GM21526 (cell line): ENCODE measurements around the gene SPOCD1.

Source experiments
- ATAC-seq: cut with Tn5 transposase; IDR thresholded peaks from one replicate; pipeline ENCODE4 v1.9.1; 2021; ENCODE audit warnings: moderate library complexity; ENCODE audit not compliant: unreplicated experiment, low FRiP score

The SPOCD1 gene

DNA sequence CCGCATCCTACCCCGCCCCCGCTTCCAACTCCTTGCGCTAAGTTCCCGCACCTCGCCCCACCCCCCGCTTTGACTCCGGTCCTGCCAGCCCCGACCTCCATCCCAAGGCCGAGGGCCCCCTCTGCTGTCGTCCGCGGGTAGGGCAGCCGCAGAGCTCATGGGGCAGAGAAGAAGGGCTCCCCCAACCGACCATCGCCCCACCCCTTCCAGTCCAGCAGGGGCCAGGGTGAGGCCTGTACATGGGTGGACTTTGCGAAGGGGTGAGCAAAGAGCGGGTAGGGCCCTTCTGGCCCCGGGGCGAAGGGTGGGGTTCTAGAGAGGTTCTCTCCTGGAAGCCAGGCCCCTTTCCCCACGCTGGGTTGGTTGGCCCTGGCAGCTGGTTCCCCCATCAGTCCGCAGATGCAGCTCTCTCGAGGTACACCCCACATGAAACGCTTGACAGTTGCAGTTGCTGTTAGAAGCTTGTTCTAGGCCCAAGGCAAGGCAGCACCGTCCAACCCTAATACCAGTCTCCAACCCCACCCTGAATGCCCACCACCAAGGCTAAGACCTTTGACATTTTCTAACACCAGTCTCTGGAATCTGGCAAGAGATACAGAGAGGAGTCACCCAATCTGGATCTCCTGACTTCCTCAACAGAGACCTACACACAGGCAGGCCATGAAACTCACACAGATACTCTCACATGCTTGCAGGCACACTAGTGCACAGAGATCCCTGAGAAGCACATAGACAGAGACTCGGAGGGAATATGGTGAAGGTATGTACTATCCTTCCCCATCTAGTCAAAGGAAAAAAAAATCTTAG is 26.4 kb downstream of the SPOCD1 start:
- ATAC-seq = peak; percentile 52

- ATAC-seq = peak; percentile 11
Measured at GRCh38 chr1:31788825-31789256, 27.0 kb downstream of the SPOCD1 start.

GRCh38 chr1:31788138-31788824 is 27.5 kb downstream of the SPOCD1 start:
- ATAC-seq = peak; percentile 65

GRCh38 chr1:31787786-31788137 is 28.1 kb downstream of the SPOCD1 start:
- ATAC-seq = no peak

- ATAC-seq = no peak
Measured at GRCh38 chr1:31787261-31787660, 28.6 kb downstream of the SPOCD1 start.

- ATAC-seq = no peak
Measured at GRCh38 chr1:31786366-31787060, 29.3 kb downstream of the SPOCD1 start.

GRCh38 chr1:31785947-31786290 is 29.9 kb downstream of the SPOCD1 start:
- ATAC-seq = no peak

DNA sequence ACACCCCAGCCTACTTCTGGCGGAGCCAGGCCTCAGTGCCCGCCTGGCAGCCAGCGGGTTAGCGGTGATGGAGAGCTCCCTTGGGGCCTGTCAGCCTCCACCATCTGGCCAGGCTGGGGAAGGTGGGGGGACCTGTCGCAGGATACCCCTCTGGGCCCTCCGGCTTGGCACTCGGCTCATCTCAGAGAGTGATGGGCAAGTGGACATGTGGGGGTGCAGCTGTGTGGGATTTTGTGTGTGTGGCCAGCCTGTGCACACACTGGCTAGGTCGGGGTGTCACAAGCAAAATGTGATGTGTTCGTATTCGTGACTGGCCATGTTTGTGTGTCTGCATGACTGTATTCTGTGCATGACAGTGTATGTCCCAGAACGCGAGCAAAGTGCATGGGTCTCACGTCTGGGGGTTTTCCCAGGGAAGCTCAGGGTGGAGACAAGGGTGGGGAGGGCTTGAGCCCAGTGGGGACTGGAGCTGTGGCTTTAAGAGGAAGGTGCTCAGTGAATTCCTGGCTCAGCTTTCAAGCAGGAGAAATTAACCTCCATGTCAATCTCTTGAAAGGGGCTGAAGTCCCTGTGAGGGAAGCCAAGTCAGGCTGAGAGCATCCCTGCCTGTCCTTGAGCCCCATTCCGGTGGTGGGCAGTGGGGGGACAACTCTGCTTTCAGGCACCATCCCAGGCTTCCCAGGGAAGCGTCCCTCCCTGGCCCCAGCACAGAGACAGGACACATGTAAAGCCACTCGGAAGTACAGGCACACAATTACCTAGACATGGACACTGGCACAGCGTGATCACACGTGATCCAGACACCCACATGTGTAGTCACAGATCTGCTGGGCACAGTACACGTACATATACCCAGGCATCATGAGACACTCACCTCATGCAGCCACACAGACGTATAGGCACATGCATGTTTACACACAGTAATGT is 30.5 kb downstream of the SPOCD1 start:
- no peak for ATAC-seq

- no peak for ATAC-seq
Measured at GRCh38 chr1:31784356-31785019, 31.3 kb downstream of the SPOCD1 start.

GRCh38 chr1:31783846-31784245 is 32.0 kb downstream of the SPOCD1 start:
- no peak for ATAC-seq

GRCh38 chr1:31782421-31783410 is 33.1 kb downstream of the SPOCD1 start:
- ATAC-seq = no peak

DNA sequence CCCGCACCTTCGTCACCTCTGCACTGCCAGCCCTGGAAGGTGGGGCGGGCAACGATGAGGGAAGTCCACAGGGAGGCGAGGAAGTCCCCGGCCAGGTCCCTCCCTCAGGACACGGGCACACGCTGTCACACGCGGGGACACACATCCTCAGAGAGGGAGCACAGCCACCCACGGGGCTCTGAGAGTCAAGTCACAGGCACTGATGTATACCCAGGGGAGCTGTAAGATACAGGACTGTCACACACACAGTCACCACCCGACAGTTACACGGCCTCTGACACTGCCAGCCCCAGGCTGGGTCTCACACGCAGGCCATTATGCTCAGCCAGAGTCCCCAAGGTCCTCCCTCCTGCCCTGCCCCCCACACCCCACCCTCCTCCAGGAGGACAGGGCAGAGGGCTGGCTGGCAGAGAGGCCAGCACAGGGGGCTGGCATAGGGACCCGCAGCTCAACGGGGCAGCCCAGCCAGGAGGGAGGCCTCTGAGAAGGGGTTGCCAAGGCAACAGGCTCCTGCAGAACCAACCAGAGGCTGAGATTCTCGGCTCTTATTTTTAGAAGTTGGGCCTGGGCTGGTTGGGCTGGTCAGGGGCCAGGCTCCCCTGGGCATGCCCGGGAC is 34.0 kb downstream of the SPOCD1 start:
- no peak for ATAC-seq

DNA sequence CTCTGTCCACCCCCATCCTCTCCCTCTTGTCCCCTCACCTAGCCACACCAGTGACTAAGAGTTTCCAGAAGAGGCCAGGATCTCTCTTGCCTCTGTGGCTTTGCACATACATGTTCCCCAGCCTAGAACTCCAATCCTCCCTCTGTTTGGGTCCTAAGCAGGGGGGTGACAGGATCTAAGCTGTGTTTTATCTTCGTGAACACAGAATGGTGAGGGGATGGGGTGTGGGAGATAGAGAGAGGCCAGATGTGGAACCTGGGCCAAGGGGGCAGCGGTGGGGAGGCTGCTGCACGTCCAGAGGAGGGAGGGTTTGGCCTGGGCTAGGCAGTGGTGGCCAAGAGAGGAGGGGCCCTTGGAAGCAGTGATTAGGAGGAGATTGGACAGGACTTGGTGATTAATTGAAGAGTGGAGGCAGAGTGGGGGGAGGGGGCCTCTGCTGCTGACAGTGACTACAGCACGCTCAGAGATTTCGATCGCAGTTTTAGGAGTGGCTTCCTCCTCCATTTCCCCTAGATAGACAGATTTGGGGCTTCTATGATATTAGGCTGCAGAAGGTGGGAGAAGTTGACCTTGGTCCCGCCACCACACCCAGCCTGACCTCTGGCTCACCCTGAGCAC is 34.6 kb downstream of the SPOCD1 start:
- no peak for ATAC-seq

DNA sequence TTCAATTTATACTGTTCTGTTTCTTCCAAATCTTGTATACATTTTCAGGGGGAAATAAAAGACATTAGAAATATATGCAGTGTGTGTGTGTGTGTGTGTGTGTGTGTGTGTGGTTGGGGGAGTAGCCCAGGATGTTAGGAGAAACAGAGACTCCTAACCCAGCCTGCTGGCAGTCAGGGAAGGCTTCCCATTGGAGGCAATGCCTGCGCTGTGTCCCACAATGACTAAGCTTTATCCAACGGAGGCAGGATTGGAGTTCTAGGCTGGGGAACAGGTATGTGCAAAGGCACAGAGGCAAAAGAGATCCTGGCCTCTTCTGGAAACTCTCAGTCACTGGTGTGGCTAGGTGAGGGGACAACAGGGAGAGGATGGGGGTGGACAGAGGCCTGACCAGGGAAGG is 35.2 kb downstream of the SPOCD1 start:
- ATAC-seq = no peak

- no peak for ATAC-seq
Measured at GRCh38 chr1:31779687-31780086, 36.1 kb downstream of the SPOCD1 start.

- ATAC-seq = no peak
Measured at GRCh38 chr1:31778763-31779488, 36.9 kb downstream of the SPOCD1 start.

GRCh38 chr1:31776516-31776915 is 39.3 kb downstream of the SPOCD1 start:
- ATAC-seq = no peak
